Vagina (tissue), 2 donors: ENCODE results near the gene C10orf95.

Source experiments
- POLR2A ChIP-seq, 2 donors: fragments of 450-650 bp; IDR thresholded peaks; one replicate each; pipeline ENCODE4 v1.6.1; 2017; ENCODE audit warnings: antibody characterized with exemption in 2 of 2, mild to moderate bottlenecking in 2 of 2, moderate library complexity in 2 of 2
- POLR2AphosphoS5 ChIP-seq, 2 donors: sonication (generic); formaldehyde crosslinking; IDR thresholded peaks; one replicate each; pipeline ENCODE4 v1.9.0; 2017; ENCODE audit warnings: antibody characterized with exemption in 2 of 2, mild to moderate bottlenecking in 2 of 2, low read depth in 1 of 2; ENCODE audit not compliant: insufficient read depth in 1 of 2
- TF ChIP-seq, protein P1 (sequence below), 3 experiments: fragments of 450-650 bp in 2 of 3; fragments of 200-600 bp in 1 of 3; sonication (generic) in 1 of 3; IDR thresholded peaks; one replicate each; pipeline ENCODE4 v1.5.1; 2017 to 2019; ENCODE audit warnings: antibody characterized with exemption in 3 of 3, mild to moderate bottlenecking in 2 of 3, moderate library complexity in 2 of 3

DNA sequence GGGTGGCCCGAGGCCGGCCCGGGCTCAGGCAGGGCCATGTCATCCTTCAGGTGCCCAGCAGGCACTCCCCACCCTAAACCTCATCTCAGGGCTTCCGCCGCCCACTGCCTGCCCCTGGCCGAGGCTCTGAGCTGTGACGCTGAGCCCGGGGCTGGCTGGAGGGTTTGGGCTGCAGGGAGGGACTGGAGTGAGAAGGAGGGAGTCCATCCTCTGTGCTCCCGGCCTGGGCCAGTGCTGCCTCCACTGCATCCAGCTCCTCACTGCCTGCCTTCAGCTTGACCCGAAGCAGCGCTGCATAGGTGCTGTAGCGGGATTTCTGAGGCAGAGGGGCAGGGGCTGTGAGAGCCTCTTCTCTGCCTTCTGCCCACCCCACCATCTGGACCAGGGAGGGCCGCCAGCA lies 48.2 kb downstream of the C10orf95 start:
- TF ChIP-seq POLR2AphosphoS5 (IDR thresholded peaks at IDR 0.05; ENCODE audit: insufficient read depth in 1 of 2, low read depth in 1 of 2) (no peak), POLR2A (IDR thresholded peaks at IDR 0.05) (no peak)
- TF ChIP-seq, protein P1, sequence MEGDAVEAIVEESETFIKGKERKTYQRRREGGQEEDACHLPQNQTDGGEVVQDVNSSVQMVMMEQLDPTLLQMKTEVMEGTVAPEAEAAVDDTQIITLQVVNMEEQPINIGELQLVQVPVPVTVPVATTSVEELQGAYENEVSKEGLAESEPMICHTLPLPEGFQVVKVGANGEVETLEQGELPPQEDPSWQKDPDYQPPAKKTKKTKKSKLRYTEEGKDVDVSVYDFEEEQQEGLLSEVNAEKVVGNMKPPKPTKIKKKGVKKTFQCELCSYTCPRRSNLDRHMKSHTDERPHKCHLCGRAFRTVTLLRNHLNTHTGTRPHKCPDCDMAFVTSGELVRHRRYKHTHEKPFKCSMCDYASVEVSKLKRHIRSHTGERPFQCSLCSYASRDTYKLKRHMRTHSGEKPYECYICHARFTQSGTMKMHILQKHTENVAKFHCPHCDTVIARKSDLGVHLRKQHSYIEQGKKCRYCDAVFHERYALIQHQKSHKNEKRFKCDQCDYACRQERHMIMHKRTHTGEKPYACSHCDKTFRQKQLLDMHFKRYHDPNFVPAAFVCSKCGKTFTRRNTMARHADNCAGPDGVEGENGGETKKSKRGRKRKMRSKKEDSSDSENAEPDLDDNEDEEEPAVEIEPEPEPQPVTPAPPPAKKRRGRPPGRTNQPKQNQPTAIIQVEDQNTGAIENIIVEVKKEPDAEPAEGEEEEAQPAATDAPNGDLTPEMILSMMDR (IDR thresholded peaks at IDR 0.05) = no peak
